Measurements from ENCODE around the gene ANKRD63.

ANKRD63 gene

GRCh38 chr15:40240619-40241221 lies 42.1 kb downstream of the ANKRD63 start:
- no peak for DNase-seq

GRCh38 chr15:40239693-40240618 lies 42.9 kb downstream of the ANKRD63 start:
- DNase-seq, result no peak

- no peak for DNase-seq
Measured at GRCh38 chr15:40239404-40239692, 43.5 kb downstream of the ANKRD63 start.

- DNase-seq, result no peak
Measured at GRCh38 chr15:40238532-40239403, 44.1 kb downstream of the ANKRD63 start, which contains the start of gene PAK6. Gene PAK6, plus strand, starts transcription at chr15:40239063. Its CDS starts 25,723 bp downstream, at chr15:40264786.

GRCh38 chr15:40235201-40235885 lies 47.5 kb downstream of the ANKRD63 start:
- no peak for DNase-seq

GRCh38 chr15:40234783-40235182 lies 48.1 kb downstream of the ANKRD63 start:
- no peak for DNase-seq

- DNase-seq, result no peak
Measured at GRCh38 chr15:40233727-40234577, 48.9 kb downstream of the ANKRD63 start.

- peak; percentile 57 for DNase-seq
Measured at GRCh38 chr15:40232625-40233070, 50.2 kb downstream of the ANKRD63 start.

Measured in NCI-H524 treated with DMSO at 0.1 percent for 48 hours (cell line).